Left cardiac atrium (tissue), 4 donors: ENCODE data around the gene UBE2O. TPM values are rescaled to one million over a fixed set of nuclear protein-coding genes. Genes with fewer than 3 reads are reported as not detected.
"Not testable (repeated sequence)": the region's sequence is repeated elsewhere in the genome, so short reads cannot be mapped to it uniquely, and the experiment has no call there.

Source experiments
- ATAC-seq, 2 donors: fragments of 200-7000 bp; cut with Tn5 transposase; one replicate each; pipeline ENCODE4 v1.9.1; 2020; ENCODE audit warnings: mild to moderate bottlenecking in 2 of 2, moderate library complexity in 2 of 2
- DNase-seq: peaks from one replicate; pipeline ENCODE4 v3.0.0-alpha.2; 2020
- intact Hi-C, 2 donors: fragments of 100-400 bp; cut with DNase I; formaldehyde crosslinking; loops; one replicate each; pipeline versions ENCODE4 v1.14.1 to v1.15.1; 2022 to 2023
- total RNA-seq, 2 donors: library from RNA; stranded (reverse); fragmentation: NEBNext Ultra II Directional; extraction: Animal tissue kit (Norgen Biotek cat#: 25700); gene quantifications; one replicate each; pipeline ENCODE4 v1.2.1, GENCODE V29; 2021
- donor health status: DM: no; HTN: yes; CAD: no.
- donor health status: DM: no; HTN: yes; CAD: no; lungs with severe emphysema.
- donor health status: DM: yes; HTN: yes; CAD: no.
- donor health status: Dilated cardiomyopathy.

UBE2O gene
- total RNA-seq, 2 donors from 2014 or later, result 28.3 to 29.1 TPM

- DNase-seq, intact Hi-C loops, ATAC-seq: not testable (repeated sequence)
These were observed 106.0 kb downstream of the UBE2O start for GRCh38 chr17:76346936-76347335.

GRCh38 chr17:76345377-76345974, 107.5 kb downstream of the UBE2O start:
- ATAC-seq, result no peak
- intact Hi-C loops, result no loop called here

GRCh38 chr17:76343106-76343505, 109.8 kb downstream of the UBE2O start:
- intact Hi-C loops, result no loop called here
- no peak for DNase-seq
- ATAC-seq, result no peak

More at GRCh38 chr17:76345377-76345974, 107.5 kb downstream of the UBE2O start:
- DNase-seq, result no peak

GRCh38 chr17:76341301-76341700, 111.7 kb downstream of the UBE2O start:
- intact Hi-C loops, result no loop called here
- ATAC-seq (no peak), DNase-seq (no peak)

Other genes starting within 250 kb of the UBE2O start
- gene RNF157, start 212.7 kb downstream of the UBE2O start, total RNA-seq, result 10 to 100 TPM; 11.1 to 19.9 TPM
- gene UBALD2, start 187.8 kb downstream of the UBE2O start, total RNA-seq, result 10 to 100 TPM; 21.3 to 30.8 TPM
- gene QRICH2, start 144.9 kb downstream of the UBE2O start, total RNA-seq, result 1 to 10 TPM; 1.9 to 3.9 TPM
- gene PRPSAP1, start 99.2 kb downstream of the UBE2O start, total RNA-seq, result 10 to 100 TPM; 38.9 to 39.3 TPM
- 10 to 100 TPM in 1 of 2 donors, 1 to 10 TPM in 1; 4.8 to 27.9 TPM for gene SPHK1, start 68.5 kb downstream of the UBE2O start, total RNA-seq
- gene AANAT, start 14.5 kb upstream of the UBE2O start, total RNA-seq, result not detected
- 10 to 100 TPM; 16.0 to 18.9 TPM for gene RHBDF2, start 48.3 kb upstream of the UBE2O start, total RNA-seq
- 10 to 100 TPM; 45.7 to 70.8 TPM for gene CYGB, start 84.6 kb upstream of the UBE2O start, total RNA-seq
- 1 to 10 TPM; 5.5 to 7.7 TPM for gene PRCD, start 86.9 kb upstream of the UBE2O start, total RNA-seq
- gene ST6GALNAC2, start 132.7 kb upstream of the UBE2O start, total RNA-seq, result 1 to 10 TPM; 5.0 to 5.1 TPM
- 1 to 10 TPM; 2.4 TPM for gene ST6GALNAC1, start 190.6 kb upstream of the UBE2O start, total RNA-seq